ENCODE measurements around the gene KCNT2.

DNA sequence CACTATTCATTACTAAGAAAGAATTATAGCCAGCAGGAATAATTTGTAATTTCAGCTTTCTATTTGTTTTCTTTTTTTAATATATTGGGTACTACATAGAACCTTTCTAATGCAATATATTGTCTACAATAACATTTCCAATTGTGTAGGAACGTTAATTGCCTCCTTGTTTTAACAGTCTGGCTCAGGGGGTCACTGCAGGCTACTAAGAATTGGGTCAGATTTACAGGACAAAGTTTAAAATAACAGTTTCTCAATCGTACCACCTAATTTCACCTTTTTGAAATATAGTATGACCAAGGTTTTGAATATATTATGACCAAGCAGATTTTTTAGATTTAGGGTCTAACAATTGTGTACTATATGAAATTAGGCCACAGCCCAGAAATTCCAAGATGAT, 46.0 kb upstream of the KCNT2 start:
- TF ChIP-seq RAD21 (IDR thresholded peaks at IDR 0.05; ENCODE audit: low read depth) (no peak), POLR2AphosphoS5 (IDR thresholded peaks at IDR 0.05; ENCODE audit: low read depth, low read length) (no peak), POLR2A (IDR thresholded peaks at IDR 0.05; ENCODE audit: borderline replicate concordance, extremely low read depth, insufficient read depth, insufficient read length) (no peak), EZH2phosphoT487 (IDR thresholded peaks at IDR 0.05; ENCODE audit: borderline replicate concordance) (no peak), EGR1 (IDR thresholded peaks at IDR 0.05; ENCODE audit: low read depth) (no peak), SRF (IDR thresholded peaks at IDR 0.05; ENCODE audit: low read depth) (no peak)
- TF ChIP-seq, protein P1, sequence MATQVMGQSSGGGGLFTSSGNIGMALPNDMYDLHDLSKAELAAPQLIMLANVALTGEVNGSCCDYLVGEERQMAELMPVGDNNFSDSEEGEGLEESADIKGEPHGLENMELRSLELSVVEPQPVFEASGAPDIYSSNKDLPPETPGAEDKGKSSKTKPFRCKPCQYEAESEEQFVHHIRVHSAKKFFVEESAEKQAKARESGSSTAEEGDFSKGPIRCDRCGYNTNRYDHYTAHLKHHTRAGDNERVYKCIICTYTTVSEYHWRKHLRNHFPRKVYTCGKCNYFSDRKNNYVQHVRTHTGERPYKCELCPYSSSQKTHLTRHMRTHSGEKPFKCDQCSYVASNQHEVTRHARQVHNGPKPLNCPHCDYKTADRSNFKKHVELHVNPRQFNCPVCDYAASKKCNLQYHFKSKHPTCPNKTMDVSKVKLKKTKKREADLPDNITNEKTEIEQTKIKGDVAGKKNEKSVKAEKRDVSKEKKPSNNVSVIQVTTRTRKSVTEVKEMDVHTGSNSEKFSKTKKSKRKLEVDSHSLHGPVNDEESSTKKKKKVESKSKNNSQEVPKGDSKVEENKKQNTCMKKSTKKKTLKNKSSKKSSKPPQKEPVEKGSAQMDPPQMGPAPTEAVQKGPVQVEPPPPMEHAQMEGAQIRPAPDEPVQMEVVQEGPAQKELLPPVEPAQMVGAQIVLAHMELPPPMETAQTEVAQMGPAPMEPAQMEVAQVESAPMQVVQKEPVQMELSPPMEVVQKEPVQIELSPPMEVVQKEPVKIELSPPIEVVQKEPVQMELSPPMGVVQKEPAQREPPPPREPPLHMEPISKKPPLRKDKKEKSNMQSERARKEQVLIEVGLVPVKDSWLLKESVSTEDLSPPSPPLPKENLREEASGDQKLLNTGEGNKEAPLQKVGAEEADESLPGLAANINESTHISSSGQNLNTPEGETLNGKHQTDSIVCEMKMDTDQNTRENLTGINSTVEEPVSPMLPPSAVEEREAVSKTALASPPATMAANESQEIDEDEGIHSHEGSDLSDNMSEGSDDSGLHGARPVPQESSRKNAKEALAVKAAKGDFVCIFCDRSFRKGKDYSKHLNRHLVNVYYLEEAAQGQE (IDR thresholded peaks at IDR 0.05; ENCODE audit: low read depth), result no peak
- TF ChIP-seq, protein P2, sequence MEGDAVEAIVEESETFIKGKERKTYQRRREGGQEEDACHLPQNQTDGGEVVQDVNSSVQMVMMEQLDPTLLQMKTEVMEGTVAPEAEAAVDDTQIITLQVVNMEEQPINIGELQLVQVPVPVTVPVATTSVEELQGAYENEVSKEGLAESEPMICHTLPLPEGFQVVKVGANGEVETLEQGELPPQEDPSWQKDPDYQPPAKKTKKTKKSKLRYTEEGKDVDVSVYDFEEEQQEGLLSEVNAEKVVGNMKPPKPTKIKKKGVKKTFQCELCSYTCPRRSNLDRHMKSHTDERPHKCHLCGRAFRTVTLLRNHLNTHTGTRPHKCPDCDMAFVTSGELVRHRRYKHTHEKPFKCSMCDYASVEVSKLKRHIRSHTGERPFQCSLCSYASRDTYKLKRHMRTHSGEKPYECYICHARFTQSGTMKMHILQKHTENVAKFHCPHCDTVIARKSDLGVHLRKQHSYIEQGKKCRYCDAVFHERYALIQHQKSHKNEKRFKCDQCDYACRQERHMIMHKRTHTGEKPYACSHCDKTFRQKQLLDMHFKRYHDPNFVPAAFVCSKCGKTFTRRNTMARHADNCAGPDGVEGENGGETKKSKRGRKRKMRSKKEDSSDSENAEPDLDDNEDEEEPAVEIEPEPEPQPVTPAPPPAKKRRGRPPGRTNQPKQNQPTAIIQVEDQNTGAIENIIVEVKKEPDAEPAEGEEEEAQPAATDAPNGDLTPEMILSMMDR (IDR thresholded peaks at IDR 0.05 in 2 of 3, conservative IDR thresholded peaks at IDR 0.05 in 1 of 3; ENCODE audit: borderline replicate concordance in 1 of 3, insufficient read depth in 1 of 3, low read depth in 2 of 3, low read length in 2 of 3), result no peak
- TF ChIP-seq, protein P3, sequence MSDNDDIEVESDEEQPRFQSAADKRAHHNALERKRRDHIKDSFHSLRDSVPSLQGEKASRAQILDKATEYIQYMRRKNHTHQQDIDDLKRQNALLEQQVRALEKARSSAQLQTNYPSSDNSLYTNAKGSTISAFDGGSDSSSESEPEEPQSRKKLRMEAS (IDR thresholded peaks at IDR 0.05), result no peak

All from HCT116 (cell line).